ENCODE measurements around the gene GLI2.

Gene GLI2

DNA sequence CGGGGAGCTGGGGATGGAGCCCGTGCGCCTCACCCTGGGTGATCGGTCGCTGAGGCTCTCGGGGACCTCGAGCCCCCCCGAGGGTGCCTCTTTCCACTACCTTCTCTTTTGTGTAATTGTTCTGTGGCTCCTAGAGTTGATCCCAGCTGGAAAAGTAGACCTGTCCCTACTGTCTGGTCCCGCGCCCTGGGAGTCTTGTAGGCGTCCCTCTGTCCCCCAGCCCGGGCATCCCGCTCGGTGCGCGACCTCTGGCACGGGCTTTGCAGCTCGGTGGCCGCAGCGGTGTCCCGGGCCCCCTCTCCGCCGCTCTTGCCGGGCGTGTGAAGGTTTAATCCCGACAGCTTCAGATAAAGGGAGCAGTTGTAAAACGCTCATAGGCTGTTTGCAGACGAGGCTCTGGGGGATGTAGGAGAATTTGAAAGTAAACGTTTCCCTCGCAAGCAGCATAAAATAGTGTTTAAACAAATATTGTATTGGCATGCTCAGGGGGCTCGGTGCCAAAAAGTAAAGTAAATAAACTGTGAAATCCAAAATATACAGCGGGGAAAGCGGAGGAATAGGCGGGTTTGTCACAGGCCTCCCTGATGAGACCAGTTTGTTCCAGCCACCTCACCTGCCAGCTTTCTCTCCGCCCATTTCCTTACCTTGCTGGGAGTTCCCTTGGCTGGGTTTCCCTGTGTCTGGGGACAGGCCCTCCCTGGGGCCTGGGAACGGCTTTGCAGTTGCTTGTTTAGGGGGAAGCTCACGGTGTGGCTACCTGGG is 1.9 kb downstream of the GLI2 start:
- CTCF ChIA-PET: interaction anchor here (0.6 to 3.3 kb wide), 10 partner anchors 10 to 343 kb away, joined by 3 to 16 read pairs (median 5); no protein-coding TSS in a partner anchor
- DNase-seq (ENCODE audit: low read depth, low spot score): no peak

DNA sequence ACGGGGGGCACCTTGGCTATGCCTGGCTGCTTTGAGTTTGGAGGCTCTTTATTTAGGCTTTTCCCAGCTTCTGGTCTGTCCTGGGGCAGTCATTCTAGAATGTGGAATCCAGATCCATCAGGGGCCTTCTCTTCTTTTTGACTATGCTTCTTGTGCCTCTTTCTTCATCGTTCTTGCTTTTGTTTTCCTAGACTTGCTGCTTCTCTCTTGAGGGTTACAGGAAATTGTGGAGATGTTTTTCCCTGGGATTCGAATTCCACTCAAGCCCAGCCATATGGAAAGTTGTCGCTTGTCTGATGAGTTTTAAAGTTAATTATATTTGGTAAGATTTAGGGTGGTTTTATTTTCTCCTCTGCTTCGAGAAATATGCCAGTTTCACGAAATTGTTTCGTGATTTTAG is 2.4 kb downstream of the GLI2 start:
- CTCF ChIA-PET: interaction anchor here (1.0 to 3.3 kb wide), 6 partner anchors 10 to 341 kb away, joined by 3 to 16 read pairs (median 6); no protein-coding TSS in a partner anchor
- POLR2A ChIA-PET: interaction anchor here (1.1 to 2.5 kb wide), 8 partner anchors 9 to 203 kb away, joined by 3 to 11 read pairs (median 6); no protein-coding TSS in a partner anchor
- DNase-seq (ENCODE audit: low read depth, low spot score): no peak
- peak overlapping the region; percentile 88 for H3K4me3 ChIP-seq (ENCODE audit: low read depth, low read length)
- TF ChIP-seq, protein P1, sequence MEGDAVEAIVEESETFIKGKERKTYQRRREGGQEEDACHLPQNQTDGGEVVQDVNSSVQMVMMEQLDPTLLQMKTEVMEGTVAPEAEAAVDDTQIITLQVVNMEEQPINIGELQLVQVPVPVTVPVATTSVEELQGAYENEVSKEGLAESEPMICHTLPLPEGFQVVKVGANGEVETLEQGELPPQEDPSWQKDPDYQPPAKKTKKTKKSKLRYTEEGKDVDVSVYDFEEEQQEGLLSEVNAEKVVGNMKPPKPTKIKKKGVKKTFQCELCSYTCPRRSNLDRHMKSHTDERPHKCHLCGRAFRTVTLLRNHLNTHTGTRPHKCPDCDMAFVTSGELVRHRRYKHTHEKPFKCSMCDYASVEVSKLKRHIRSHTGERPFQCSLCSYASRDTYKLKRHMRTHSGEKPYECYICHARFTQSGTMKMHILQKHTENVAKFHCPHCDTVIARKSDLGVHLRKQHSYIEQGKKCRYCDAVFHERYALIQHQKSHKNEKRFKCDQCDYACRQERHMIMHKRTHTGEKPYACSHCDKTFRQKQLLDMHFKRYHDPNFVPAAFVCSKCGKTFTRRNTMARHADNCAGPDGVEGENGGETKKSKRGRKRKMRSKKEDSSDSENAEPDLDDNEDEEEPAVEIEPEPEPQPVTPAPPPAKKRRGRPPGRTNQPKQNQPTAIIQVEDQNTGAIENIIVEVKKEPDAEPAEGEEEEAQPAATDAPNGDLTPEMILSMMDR (IDR thresholded peaks at IDR 0.05; ENCODE audit: insufficient read depth, low read length, missing control alignments): no peak

More for the DNA sequence above, 1.9 kb downstream of the GLI2 start:
- TF ChIP-seq, protein P1 (IDR thresholded peaks at IDR 0.05; ENCODE audit: insufficient read depth, low read length, missing control alignments): no peak
- H3K4me3 ChIP-seq (ENCODE audit: low read depth, low read length): peak overlapping the region; percentile 88
- POLR2A ChIA-PET: interaction anchor here (0.6 to 2.5 kb wide), 17 partner anchors 12 to 338 kb away, joined by 3 to 12 read pairs (median 5); no protein-coding TSS in a partner anchor

DNA sequence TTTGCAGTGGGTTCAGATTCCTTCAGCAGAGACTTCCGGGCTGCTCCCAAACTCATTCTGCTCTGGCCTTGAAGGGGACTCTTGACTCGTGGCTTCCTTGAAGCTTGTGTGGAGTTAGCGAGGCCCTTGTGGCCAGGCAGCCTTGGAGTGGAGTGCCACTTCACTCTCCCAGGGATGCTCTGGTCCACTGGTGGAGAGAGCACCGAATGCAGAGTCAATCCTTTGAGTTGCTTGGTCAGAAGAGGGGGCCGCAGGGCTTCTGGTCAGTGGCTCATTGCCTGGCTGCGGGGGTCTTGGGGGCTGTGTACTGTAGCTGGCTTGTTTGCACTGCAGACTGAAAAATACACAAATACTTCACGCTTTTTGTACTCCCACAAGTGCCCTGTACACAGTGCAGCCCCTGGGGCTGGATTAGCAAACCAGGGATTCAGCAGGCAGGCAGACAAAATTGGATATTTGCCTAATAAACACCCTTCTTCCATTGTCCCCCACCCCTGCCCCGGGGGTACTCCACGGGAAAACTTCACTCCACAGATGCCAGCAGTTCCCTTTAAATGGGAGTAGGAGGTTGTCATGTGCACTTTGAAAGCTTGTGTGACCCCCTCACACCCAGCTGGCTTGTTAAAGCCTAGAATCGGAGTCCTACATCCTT is 3.2 kb downstream of the GLI2 start:
- ChIA-PET CTCF (interaction anchor here (0.9 to 3.3 kb wide), 6 partner anchors 9 to 341 kb away, joined by 3 to 16 read pairs (median 6); no protein-coding TSS in a partner anchor), POLR2A (interaction anchor here (1.0 to 1.2 kb wide), 2 partner anchors 10 to 20 kb away, joined by 3 to 4 read pairs; no protein-coding TSS in a partner anchor)

DNA sequence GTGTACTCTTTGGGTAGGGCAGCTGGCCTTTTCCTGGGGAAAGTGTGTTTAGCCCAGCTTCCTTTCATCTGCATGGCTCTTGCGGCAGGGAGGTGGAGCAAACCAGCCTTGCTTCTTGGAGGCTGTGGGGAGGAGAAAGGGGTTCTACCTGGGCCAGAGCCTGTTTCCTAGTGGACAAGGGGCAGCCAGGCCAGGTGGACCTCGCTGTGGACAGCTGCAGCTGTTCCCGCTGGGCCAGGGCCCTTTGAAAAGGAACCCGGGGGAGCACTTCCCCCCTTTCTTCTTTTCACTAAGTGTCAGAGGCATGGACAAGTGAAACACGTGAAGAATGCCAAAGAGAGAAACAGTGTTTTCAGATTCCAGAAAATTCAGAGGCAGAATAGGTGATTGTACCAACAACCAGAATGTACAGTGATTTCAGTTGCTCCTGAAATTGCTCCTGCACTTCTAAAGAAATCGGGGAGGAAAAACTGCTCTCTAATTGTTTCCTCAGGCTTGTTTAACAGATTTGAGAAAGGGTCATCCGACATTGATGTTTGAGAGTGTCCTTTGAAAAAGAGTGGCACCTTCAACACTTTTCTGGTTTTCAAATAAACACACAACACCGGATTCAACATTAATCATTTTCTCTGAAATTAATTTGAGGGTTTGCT is 3.9 kb downstream of the GLI2 start:
- H3K4me3 ChIP-seq (ENCODE audit: low read depth, low read length): peak overlapping the region; percentile 88
- DNase-seq (ENCODE audit: low read depth, low spot score): no peak
- TF ChIP-seq, protein P1 (IDR thresholded peaks at IDR 0.05; ENCODE audit: insufficient read depth, low read length, missing control alignments): no peak
- CTCF ChIA-PET: interaction anchor here (0.9 to 3.3 kb wide), 4 partner anchors 41 to 340 kb away, joined by 3 to 16 read pairs (median 6); no protein-coding TSS in a partner anchor
- POLR2A ChIA-PET: interaction anchor here (1.0 to 1.2 kb wide), 2 partner anchors 10 to 19 kb away, joined by 3 to 4 read pairs; no protein-coding TSS in a partner anchor

More for the DNA sequence above, 3.2 kb downstream of the GLI2 start:
- TF ChIP-seq, protein P1 (IDR thresholded peaks at IDR 0.05; ENCODE audit: insufficient read depth, low read length, missing control alignments): no peak
- no peak for DNase-seq (ENCODE audit: low read depth, low spot score)
- H3K4me3 ChIP-seq (ENCODE audit: low read depth, low read length): peak overlapping the region; percentile 88

DNA sequence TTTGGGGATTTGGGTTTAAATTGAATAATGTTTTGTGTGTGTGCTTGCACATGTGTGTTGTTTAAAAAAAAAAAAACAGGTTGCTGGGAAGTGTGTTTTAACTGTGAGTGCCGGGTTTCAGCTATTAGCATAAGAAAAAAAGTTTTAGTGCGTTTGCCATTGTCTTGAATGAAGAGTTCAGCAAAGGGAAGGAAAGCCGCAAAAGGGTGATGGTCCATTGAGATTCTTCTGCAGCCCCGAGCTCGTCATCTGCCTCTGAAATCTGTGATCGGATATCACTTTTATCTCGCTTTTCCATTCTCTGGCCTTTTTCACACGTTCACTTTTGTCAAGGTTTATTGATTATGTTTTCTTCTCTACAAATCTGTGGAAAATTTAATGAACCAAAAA is 4.7 kb downstream of the GLI2 start:
- TF ChIP-seq, protein P1 (IDR thresholded peaks at IDR 0.05; ENCODE audit: insufficient read depth, low read length, missing control alignments): no peak
- H3K4me3 ChIP-seq (ENCODE audit: low read depth, low read length): no peak overlapping the region; the same call in 1 of the 2 replicates
- ChIA-PET CTCF (no interaction called here), POLR2A (no interaction called here)
- no peak for DNase-seq (ENCODE audit: low read depth, low spot score)
